B cell (primary cell): Measurements from ENCODE around the gene ERCC8. TPM values are rescaled to one million over a fixed set of nuclear protein-coding genes. Genes with fewer than 3 reads are reported as not detected.

Source experiments
- ATAC-seq: fragments of 200-7000 bp; cut with Tn5 transposase; one replicate; pipeline ENCODE4 v1.10.0; 2021; ENCODE audit warnings: low read depth, mild to moderate bottlenecking, moderate number of reproducible peaks, moderate library complexity
- CTCF ChIA-PET: fragments of 350-600 bp; sonication (Branson Sonifier 250); formaldehyde crosslinking; loops from one replicate; lab custom pipeline; 2021; ENCODE audit warnings: antibody characterized with exemption, inconsistent platforms; lab: Charles Lee
- POLR2A ChIA-PET: fragments of 350-600 bp; sonication (Branson Sonifier 250); formaldehyde crosslinking; loops from one replicate; lab custom pipeline; 2021; ENCODE audit warnings: antibody characterized with exemption; lab: Charles Lee
- DNase-seq: peaks from one replicate; pipeline ENCODE4 v3.0.0; 2013
- H2AFZ ChIP-seq: 2 replicates; pipeline ENCODE4 v1.6.1; 2012; ENCODE audit warnings: mild to moderate bottlenecking, low read depth, low read length; ENCODE audit not compliant: insufficient read depth, poor library complexity, severe bottlenecking
- H3K27ac ChIP-seq, 2 donors: 1 replicate in 1 of 2; 2 replicates in 1 of 2; pipeline ENCODE4 v1.5.1; 2012 to 2013; ENCODE audit warnings: low read length in 2 of 2, mild to moderate bottlenecking in 2 of 2, moderate library complexity in 1 of 2
- H3K27me3 ChIP-seq, 4 experiments: fragments of 200-600 bp in 1 of 4; sonication (generic) in 1 of 4; replicated peaks in 1 of 4; 1 replicate in 2 of 4; 2 replicates in 2 of 4; pipeline versions ENCODE4 v1.6.1 to v1.7.0; 2013 to 2016; ENCODE audit warnings: low read length in 3 of 4, mild to moderate bottlenecking in 2 of 4, mixed read lengths in 1 of 4, moderate library complexity in 1 of 4; ENCODE audit not compliant: insufficient read depth in 4 of 4, control insufficient read depth in 3 of 4; ENCODE audit errors: control extremely low read depth in 1 of 4
- H3K36me3 ChIP-seq, 2 experiments: replicated peaks in 1 of 2; 1 replicate in 1 of 2; 2 replicates in 1 of 2; pipeline versions ENCODE4 v1.6.1 to v1.7.1; 2013; ENCODE audit warnings: low read length in 1 of 2; ENCODE audit not compliant: insufficient read depth in 2 of 2, control insufficient read depth in 1 of 2; ENCODE audit errors: control extremely low read depth in 1 of 2, extremely low read depth in 1 of 2
- H3K4me1 ChIP-seq, 2 donors: fragments of 200-600 bp in 1 of 2; sonication (generic) in 1 of 2; 1 replicate in 1 of 2; 2 replicates in 1 of 2; pipeline versions ENCODE4 v1.5.1 to v1.6.1; 2013 to 2017; ENCODE audit warnings: low read length in 2 of 2; ENCODE audit not compliant: control insufficient read depth in 2 of 2, insufficient read depth in 2 of 2
- H3K4me2 ChIP-seq: replicated peaks from 2 replicates; pipeline ENCODE3; 2012; ENCODE audit warnings: mild to moderate bottlenecking, low read depth, low read length; ENCODE audit not compliant: poor library complexity, severe bottlenecking
- H3K4me3 ChIP-seq, 5 experiments: fragments of 200-600 bp in 1 of 5; sonication (generic) in 1 of 5; 1 replicate in 3 of 5; 2 replicates in 2 of 5; pipeline versions ENCODE4 v1.5.1 to v1.7.0; 2011 to 2016; ENCODE audit warnings: low read length in 4 of 5, mild to moderate bottlenecking in 4 of 5, low read depth in 2 of 5, control low read depth in 1 of 5, moderate library complexity in 1 of 5; ENCODE audit not compliant: insufficient read depth in 1 of 5; ENCODE audit errors: control extremely low read depth in 1 of 5, extremely low read depth in 1 of 5
- H3K79me2 ChIP-seq: fragments of 200-600 bp; sonication (generic); one replicate; pipeline ENCODE4 v1.6.0; 2016; ENCODE audit warnings: low read length; ENCODE audit not compliant: control insufficient read depth, insufficient read depth
- H3K9ac ChIP-seq: fragments of 200-600 bp; sonication (generic); 2 replicates; pipeline ENCODE4 v1.6.1; 2017; ENCODE audit warnings: mild to moderate bottlenecking, low read length, moderate library complexity
- H3K9me3 ChIP-seq, 3 donors: one replicate each; pipeline versions ENCODE4 v1.6.1 to v1.7.1; 2013; ENCODE audit warnings: low read length in 2 of 3; ENCODE audit not compliant: control insufficient read depth in 2 of 3, insufficient read depth in 1 of 3; ENCODE audit errors: control extremely low read depth in 1 of 3
- H4K20me1 ChIP-seq: 2 replicates; pipeline ENCODE4 v1.6.0; 2012; ENCODE audit warnings: mild to moderate bottlenecking, low read length; ENCODE audit not compliant: insufficient read depth, control insufficient read depth, poor library complexity, severe bottlenecking
- H3K27ac Mint-ChIP-seq: one replicate; pipeline ENCODE4 v1.8.0; 2021; ENCODE audit warnings: mixed read lengths
- H3K27me3 Mint-ChIP-seq: one replicate; pipeline ENCODE4 v1.8.0; 2021; ENCODE audit warnings: mixed read lengths
- H3K4me1 Mint-ChIP-seq: one replicate; pipeline ENCODE4 v1.8.0; 2021; ENCODE audit warnings: mixed read lengths
- H3K4me3 Mint-ChIP-seq: one replicate; pipeline ENCODE4 v1.8.0; 2021; ENCODE audit warnings: mixed read lengths
- H3K9me3 Mint-ChIP-seq: one replicate; pipeline ENCODE4 v1.8.0; 2022; ENCODE audit warnings: mixed read lengths; ENCODE audit not compliant: insufficient read depth
- CTCF ChIP-seq: fragments of 200-600 bp; IDR thresholded peaks from one replicate; pipeline ENCODE4 v1.8.0; 2022; ENCODE audit warnings: antibody characterized with exemption, mild to moderate bottlenecking
- EZH2 ChIP-seq: IDR thresholded peaks from 2 replicates; pipeline ENCODE4 v1.6.1; 2012; ENCODE audit warnings: borderline replicate concordance, low read depth, mild to moderate bottlenecking, moderate library complexity, low read length; ENCODE audit not compliant: insufficient read depth, poor library complexity, severe bottlenecking
- WGBS: methylation state at CpG from one replicate; pipeline ENCODE4 v1.1.5; 2013; ENCODE audit warnings: missing lambda C conversion rate; ENCODE audit not compliant: insufficient coverage; 5-methylcytosine and 5-hydroxymethylcytosine counted together
- intact Hi-C: fragments of 100-400 bp; cut with micrococcal nuclease; formaldehyde crosslinking; loops from one replicate; pipeline ENCODE4 v1.10.0; 2022
- polyA plus RNA-seq: library from polyadenylated mRNA; depleted of rRNA; stranded (reverse); fragments of >200 nt; gene quantifications from 2 replicates; pipeline ENCODE4 v1.2.3, GENCODE V29; 2012
- total RNA-seq, 2 donors: library from RNA; stranded (reverse); fragments of 120-200 nt in 1 of 2; gene quantifications; 1 replicate in 1 of 2; 2 replicates in 1 of 2; pipeline versions ENCODE4 v1.2.3 to v1.2.4, GENCODE V29; 2013 to 2022

Gene ERCC8
- total and polyA plus RNA-seq, 2 donors (not counting 1 experiment from before 2014, with no cell fraction given) = 6.8 to 9.2 TPM

GRCh38 chr5:60887746-60888145 is 57.1 kb downstream of the ERCC8 start:
- H2AFZ ChIP-seq = no peak overlapping the region
- no peaks in the 10 kb centered on the region for H3K79me2 ChIP-seq
- H3K36me3 ChIP-seq = no peaks in the 10 kb centered on the region
- no CpG with 5 or more reads among the region's 2 CpGs for WGBS
- Mint-ChIP-seq H3K4me3 (no peak overlapping the region), H3K4me1 (no peaks in the 10 kb centered on the region), H3K27me3 (no peaks in the 10 kb centered on the region), H3K9me3 (no peaks in the 10 kb centered on the region), H3K27ac (no peak overlapping the region)
- H3K9me3 ChIP-seq = no peaks in the 10 kb centered on the region
- ChIA-PET CTCF (no interaction called here), POLR2A (no interaction called here)
- DNase-seq = no peak
- H3K4me1 ChIP-seq = no peaks in the 10 kb centered on the region
- no peaks in the 10 kb centered on the region for H4K20me1 ChIP-seq
- intact Hi-C loops = no loop called here
- H3K27ac ChIP-seq = no peak overlapping the region
- H3K9ac ChIP-seq = no peak overlapping the region
- TF ChIP-seq EZH2 (no peak), CTCF (no peak)
- ATAC-seq = no peak
- no peaks in the 10 kb centered on the region for H3K27me3 ChIP-seq
- H3K4me3 ChIP-seq = no peak overlapping the region
- no peak overlapping the region for H3K4me2 ChIP-seq

- no peak overlapping the region for H3K27ac ChIP-seq
- CTCF ChIA-PET = no interaction called here
- intact Hi-C loops = no loop called here
- Mint-ChIP-seq H3K27ac (no peak overlapping the region), H3K9me3 (no peaks in the 10 kb centered on the region), H3K4me3 (no peak overlapping the region), H3K4me1 (no peaks in the 10 kb centered on the region), H3K27me3 (no peaks in the 10 kb centered on the region)
- H3K9ac ChIP-seq = no peak overlapping the region
- no peaks in the 10 kb centered on the region for H3K36me3 ChIP-seq
- DNase-seq = no peak
- no peaks in the 10 kb centered on the region for H3K4me1 ChIP-seq
- no peak for ATAC-seq
- no peaks in the 10 kb centered on the region for H4K20me1 ChIP-seq
- no CpG with 5 or more reads among the region's 1 CpG for WGBS
- H3K79me2 ChIP-seq = no peaks in the 10 kb centered on the region
- no peak overlapping the region for H3K4me3 ChIP-seq
- peaks cover 0 to 4% (median 0%) of the 10 kb centered on the region in 3 donors for H3K9me3 ChIP-seq
- TF ChIP-seq CTCF (no peak), EZH2 (no peak)
- no peaks in the 10 kb centered on the region for H3K27me3 ChIP-seq
- H3K4me2 ChIP-seq = no peak overlapping the region
- POLR2A ChIA-PET = no interaction called here
- no peak overlapping the region for H2AFZ ChIP-seq
Measured at GRCh38 chr5:60887096-60887495, 57.8 kb downstream of the ERCC8 start.
